HUES64 (cell line): ENCODE measurements around the gene EFCC1.

Experiments used
- H3K27ac ChIP-seq: 2 replicates; pipeline ENCODE4 v1.7.0; 2013; ENCODE audit warnings: low read depth, low read length, inconsistent platforms
- H3K27me3 ChIP-seq: 2 replicates; pipeline ENCODE4 v1.6.1; 2013; ENCODE audit warnings: mild to moderate bottlenecking, low read length; ENCODE audit not compliant: insufficient read depth
- H3K36me3 ChIP-seq: 2 replicates; pipeline ENCODE4 v1.6.1; 2013; ENCODE audit warnings: mild to moderate bottlenecking, low read length; ENCODE audit not compliant: insufficient read depth
- H3K4me1 ChIP-seq: 2 replicates; pipeline ENCODE4 v1.6.1; 2013; ENCODE audit warnings: mild to moderate bottlenecking, low read length, moderate library complexity; ENCODE audit not compliant: insufficient read depth
- H3K4me3 ChIP-seq: 2 replicates; pipeline ENCODE4 v1.5.1; 2013; ENCODE audit warnings: mild to moderate bottlenecking, low read length, moderate library complexity
- H3K9ac ChIP-seq: 2 replicates; pipeline ENCODE4 v1.6.1; 2013; ENCODE audit warnings: mild to moderate bottlenecking, low read depth, low read length
- H3K9me3 ChIP-seq: 2 replicates; pipeline ENCODE4 v1.6.1; 2013; ENCODE audit warnings: low read depth, low read length; ENCODE audit not compliant: insufficient read depth
- WGBS: fragments of 150-250, 120-280 bp; methylation state at CpG from one replicate; pipeline ENCODE4 v1.1.7; 2013; ENCODE audit warnings: missing lambda C conversion rate; 5-methylcytosine and 5-hydroxymethylcytosine counted together

Gene EFCC1

DNA sequence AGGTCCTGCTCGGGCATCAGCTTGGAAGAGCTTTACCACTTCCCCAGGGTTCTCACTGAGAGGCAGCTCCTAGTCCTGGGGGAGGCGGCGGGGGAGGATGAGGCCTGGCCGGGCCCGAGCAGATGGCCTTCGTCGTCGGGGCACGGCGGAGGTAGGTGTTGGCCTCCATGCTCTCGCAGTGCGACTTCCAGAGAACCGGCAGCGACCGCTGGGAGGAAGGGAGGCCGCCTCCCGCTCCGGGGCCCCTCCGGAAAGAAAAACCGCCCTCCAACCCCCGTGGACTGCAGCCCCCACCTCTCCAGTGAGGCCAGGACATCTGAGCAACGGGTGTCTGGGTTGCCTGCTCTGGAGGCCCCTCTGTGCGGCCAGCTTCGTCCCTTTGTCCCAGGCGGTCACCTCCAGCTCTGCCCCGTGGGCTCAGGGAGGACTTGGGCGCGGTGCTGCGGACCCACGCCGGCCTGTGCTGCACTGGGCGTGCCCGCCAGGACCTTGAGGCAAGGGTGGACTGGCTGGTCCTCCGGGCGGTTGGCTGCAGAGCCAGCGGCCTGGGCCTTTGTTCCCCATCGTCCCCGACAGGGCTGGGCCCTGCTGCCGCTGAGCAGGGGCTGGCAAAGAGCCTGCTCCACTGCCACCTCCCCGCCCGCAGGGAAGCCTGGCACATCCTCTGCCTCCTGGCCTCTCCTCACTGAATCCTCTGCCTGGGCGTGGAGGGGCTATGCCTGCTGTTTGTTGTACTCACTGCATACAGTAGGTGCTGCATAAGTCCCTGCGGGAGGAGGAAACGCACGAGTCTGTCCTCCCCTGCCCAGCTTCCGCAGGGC, 45.8 kb downstream of the EFCC1 start:
- 94% methylated on average over 46 of the region's 46 CpGs for WGBS
- no peak overlapping the region for H3K27ac ChIP-seq

DNA sequence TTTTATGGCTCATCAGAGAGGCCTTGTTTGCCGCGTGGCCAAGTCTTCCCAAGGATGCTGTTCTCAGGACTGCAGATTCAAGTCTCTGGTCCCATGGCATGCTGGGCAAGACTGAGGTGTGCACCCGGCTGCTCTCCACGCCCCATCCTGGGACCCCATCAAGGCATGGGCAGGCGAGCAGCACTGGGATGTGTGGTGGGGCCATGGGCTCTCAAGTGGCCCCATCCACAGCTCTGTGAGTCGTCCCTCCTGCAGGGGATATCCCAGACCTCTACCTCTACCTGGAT, 46.4 kb downstream of the EFCC1 start:
- H3K4me1 ChIP-seq, result no peaks in the 10 kb centered on the region
- no peak overlapping the region for H3K4me3 ChIP-seq
- no peak overlapping the region for H3K9ac ChIP-seq
- no peaks in the 10 kb centered on the region for H3K36me3 ChIP-seq
- H3K27me3 ChIP-seq, result peaks cover 9% of the 10 kb centered on the region
- no peak overlapping the region for H3K27ac ChIP-seq
- H3K9me3 ChIP-seq, result peaks cover 3% of the 10 kb centered on the region; the same call in 1 of the 2 replicates
- 96% methylated on average over 6 of the region's 6 CpGs for WGBS

More for the DNA sequence above, 45.8 kb downstream of the EFCC1 start:
- no peaks in the 10 kb centered on the region for H3K4me1 ChIP-seq
- H3K27me3 ChIP-seq, result peaks cover 9% of the 10 kb centered on the region
- no peak overlapping the region for H3K4me3 ChIP-seq
- H3K9me3 ChIP-seq, result peaks cover 3% of the 10 kb centered on the region; the same call in 1 of the 2 replicates
- H3K9ac ChIP-seq, result no peak overlapping the region
- no peaks in the 10 kb centered on the region for H3K36me3 ChIP-seq

DNA sequence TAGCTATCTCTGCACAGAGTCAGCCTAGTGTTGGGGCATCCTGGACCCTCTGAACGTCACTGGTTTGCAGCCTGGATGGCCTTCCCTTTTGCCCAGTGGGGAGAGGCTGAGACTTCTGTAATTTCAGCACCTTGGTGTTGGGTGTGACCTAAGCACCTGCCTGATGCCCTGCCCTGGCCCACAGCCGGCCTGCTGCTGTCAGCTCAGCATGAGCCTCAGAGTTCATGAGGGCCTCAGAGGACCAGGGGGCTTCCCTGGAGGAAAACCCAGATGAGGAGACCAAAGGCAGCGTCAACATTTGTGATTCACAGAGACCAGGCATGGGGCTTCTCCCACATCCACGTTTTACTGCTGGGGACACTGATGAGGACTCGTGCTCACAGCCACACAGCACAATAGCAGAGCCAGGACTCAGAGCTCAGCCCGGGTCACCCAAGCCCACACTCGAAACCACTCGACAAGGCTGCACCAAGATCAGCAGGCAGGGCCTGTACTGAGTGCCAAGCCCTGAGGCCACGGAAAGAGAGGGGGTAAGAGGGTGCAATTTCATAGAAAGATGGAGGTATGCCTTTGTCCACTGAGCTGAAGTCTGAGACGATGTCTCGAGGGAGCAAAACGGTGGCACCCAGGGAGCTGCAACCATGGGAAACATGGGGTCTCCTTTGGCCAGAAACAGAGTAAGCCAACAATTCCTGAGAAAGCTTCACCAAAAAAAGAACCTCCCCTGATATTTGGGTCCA, 49.6 kb downstream of the EFCC1 start:
- Histone ChIP-seq H3K27me3 (peaks cover 6% of the 10 kb centered on the region; the same call in 1 of the 2 replicates), H3K4me3 (no peak overlapping the region), H3K27ac (no peak overlapping the region), H3K9ac (no peak overlapping the region), H3K36me3 (no peaks in the 10 kb centered on the region), H3K9me3 (peaks cover 3% of the 10 kb centered on the region; the same call in 1 of the 2 replicates), H3K4me1 (no peaks in the 10 kb centered on the region)
- WGBS, result 91% methylated on average over 12 of the region's 12 CpGs

DNA sequence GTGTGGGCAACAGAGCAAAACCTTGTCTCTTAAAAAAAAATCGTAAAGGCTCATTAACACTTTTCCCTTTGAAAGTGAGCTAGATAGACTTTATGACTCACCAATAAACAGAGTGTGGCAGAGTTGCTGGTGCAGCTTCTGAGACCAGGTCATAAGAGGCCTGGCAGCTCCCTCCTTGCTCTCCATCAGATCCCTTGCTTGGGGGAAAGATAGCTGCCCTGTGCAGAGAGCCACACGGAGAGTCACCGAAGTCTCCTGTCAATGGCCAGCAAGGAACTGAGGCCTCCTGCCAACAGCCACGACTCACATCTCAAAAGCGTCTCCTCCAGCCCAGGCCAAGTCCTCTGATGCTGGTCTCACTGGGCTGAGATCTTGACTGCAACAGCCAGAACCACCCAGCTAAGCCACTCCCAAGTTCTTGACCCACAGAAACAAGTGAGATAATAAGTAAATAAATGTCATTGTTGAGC, 50.8 kb downstream of the EFCC1 start:
- H3K9me3 ChIP-seq, result peaks cover 3% of the 10 kb centered on the region; the same call in 1 of the 2 replicates
- no peak overlapping the region for H3K27ac ChIP-seq
- no peaks in the 10 kb centered on the region for H3K27me3 ChIP-seq
- WGBS, result 81% methylated on average over 5 of the region's 5 CpGs
- no peaks in the 10 kb centered on the region for H3K36me3 ChIP-seq
- no peak overlapping the region for H3K9ac ChIP-seq
- H3K4me1 ChIP-seq, result no peaks in the 10 kb centered on the region
- H3K4me3 ChIP-seq, result no peak overlapping the region

DNA sequence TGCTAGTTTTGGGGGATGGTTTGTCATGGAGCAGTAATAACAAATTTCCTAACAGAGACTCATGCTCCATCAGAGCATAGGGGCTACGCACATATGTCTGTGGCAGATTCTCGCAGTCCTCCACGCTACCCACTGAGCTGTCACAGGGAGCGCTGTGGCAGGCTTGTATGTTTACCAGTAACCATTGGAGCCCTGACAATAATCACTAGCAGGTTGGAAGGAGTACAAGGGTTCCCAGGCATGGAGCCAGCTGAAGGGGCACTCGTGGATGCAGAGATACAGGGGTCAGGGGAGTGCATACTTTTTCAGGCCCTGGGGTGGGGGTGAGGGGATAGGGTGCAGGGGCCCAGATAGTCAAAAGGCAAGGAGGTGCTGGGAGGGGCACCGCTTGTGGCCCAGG, 51.6 kb downstream of the EFCC1 start:
- Histone ChIP-seq H3K27me3 (no peaks in the 10 kb centered on the region), H3K36me3 (no peaks in the 10 kb centered on the region), H3K9me3 (peaks cover 3% of the 10 kb centered on the region; the same call in 1 of the 2 replicates), H3K4me3 (no peak overlapping the region), H3K27ac (no peak overlapping the region), H3K4me1 (no peaks in the 10 kb centered on the region), H3K9ac (no peak overlapping the region)
- WGBS, result 95% methylated on average over 5 of the region's 6 CpGs

GRCh38 chr3:129054605-129055104, 53.6 kb downstream of the EFCC1 start:
- no peaks in the 10 kb centered on the region for H3K4me1 ChIP-seq
- no peak overlapping the region for H3K9ac ChIP-seq
- no peak overlapping the region for H3K4me3 ChIP-seq
- H3K9me3 ChIP-seq, result no peaks in the 10 kb centered on the region
- H3K27ac ChIP-seq, result no peak overlapping the region
- WGBS, result 91% methylated on average over 3 of the region's 3 CpGs
- no peaks in the 10 kb centered on the region for H3K27me3 ChIP-seq
- no peaks in the 10 kb centered on the region for H3K36me3 ChIP-seq

- H3K9me3 ChIP-seq, result no peaks in the 10 kb centered on the region
- H3K36me3 ChIP-seq, result no peaks in the 10 kb centered on the region
- peaks cover 3% of the 10 kb centered on the region; the same call in 1 of the 2 replicates for H3K4me1 ChIP-seq
- H3K4me3 ChIP-seq, result no peak overlapping the region
- 72% methylated on average over 9 of the region's 9 CpGs for WGBS
- no peaks in the 10 kb centered on the region for H3K27me3 ChIP-seq
- no peak overlapping the region for H3K9ac ChIP-seq
- no peak overlapping the region for H3K27ac ChIP-seq
These were observed 55.5 kb downstream of the EFCC1 start for GRCh38 chr3:129056451-129057173.

DNA sequence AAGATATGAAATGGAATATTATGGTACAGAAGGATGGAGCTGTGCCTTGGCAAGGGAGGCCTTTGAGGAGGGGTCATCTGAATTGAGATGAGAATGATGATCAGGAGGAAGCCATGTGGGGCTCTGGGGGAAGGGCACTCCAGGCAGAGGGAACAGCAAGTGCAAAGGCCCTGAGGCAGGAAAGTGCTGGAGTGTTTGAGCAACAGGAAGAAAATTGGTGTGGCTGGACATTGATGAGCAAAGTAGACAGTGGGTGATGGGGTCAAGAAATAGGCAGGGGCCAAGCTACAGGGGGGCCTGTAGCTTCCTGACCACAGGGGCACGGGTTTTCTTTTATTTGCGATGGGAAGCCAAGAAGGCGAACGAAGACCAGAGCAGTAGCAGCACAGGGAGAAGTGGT, 56.1 kb downstream of the EFCC1 start:
- Histone ChIP-seq H3K4me1 (peaks cover 3% of the 10 kb centered on the region; the same call in 1 of the 2 replicates), H3K36me3 (no peaks in the 10 kb centered on the region), H3K4me3 (no peak overlapping the region), H3K27ac (no peak overlapping the region), H3K27me3 (no peaks in the 10 kb centered on the region), H3K9ac (no peak overlapping the region), H3K9me3 (no peaks in the 10 kb centered on the region)
- 95% methylated on average over 4 of the region's 4 CpGs for WGBS

DNA sequence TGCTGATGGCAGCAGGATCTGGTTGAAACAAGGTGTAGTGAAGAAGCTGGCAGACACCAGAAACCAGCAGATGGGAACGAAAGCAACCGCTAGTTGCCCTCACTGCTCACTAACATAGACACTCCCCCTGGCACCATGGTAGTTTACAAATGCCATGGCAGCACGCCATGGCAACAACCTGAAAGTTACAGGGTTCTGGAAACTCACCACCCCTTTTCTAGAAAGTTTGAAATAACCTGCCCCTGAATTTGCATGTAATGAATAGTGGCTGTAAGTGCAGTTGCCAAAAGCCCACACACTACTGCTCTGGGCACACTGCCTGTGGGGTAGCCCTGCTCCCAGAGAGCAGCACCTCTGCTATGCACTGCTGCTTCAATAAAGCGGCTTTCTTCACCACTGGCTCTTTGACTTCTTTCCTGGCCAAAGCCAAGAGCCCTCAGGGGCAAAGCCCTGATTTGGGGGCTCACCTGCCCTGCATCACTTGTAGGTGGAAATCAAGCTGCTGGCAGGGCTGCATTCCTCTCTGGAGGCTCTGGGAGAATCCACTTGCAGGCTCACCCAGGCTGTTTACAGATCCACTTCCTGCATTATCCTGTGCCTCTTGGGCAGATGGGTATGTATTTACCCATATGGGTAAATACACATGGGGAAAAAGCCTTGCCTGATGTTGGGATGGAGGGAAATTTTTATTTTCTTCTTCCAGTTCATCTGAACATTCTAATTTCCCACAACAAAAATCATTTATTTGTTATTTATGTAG, 57.5 kb downstream of the EFCC1 start:
- Histone ChIP-seq H3K9ac (no peak overlapping the region), H3K4me3 (no peak overlapping the region), H3K9me3 (no peaks in the 10 kb centered on the region), H3K27me3 (no peaks in the 10 kb centered on the region), H3K27ac (no peak overlapping the region), H3K4me1 (peaks cover 3% of the 10 kb centered on the region; the same call in 1 of the 2 replicates), H3K36me3 (no peaks in the 10 kb centered on the region)
- WGBS, result 90% methylated on average over 4 of the region's 4 CpGs

DNA sequence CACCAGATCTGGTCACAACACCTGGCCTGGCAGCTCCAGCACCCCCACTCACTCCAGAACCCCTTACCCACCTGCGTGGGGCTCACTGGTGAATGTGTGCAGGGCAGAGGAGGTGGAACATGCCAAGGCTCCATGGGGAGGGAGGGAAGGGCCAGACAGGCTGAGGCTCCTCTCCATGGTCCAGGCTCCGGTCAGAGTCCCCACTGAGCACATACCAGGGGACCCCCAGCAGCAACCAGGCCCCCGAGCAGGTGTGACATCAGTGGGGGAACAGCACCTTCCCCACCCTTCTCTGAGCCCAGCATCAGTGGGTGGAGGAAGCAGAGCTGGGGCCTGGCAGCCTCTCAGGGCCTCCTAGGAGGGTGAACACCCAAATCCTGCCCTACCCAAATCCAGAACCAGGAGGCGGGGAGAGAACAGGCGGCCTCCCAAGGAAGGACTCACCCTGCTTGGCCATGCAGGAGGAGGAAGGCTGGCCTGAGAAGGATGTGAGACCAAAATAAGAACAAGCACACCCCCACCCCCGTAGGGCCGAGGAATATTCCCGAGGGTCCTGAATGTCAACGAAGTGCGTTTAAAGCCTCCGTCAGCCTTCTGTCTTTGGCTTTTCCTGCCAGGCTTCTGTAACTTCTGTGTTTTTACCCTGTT, 58.3 kb downstream of the EFCC1 start:
- 94% methylated on average over 11 of the region's 11 CpGs for WGBS
- peaks cover 3% of the 10 kb centered on the region; the same call in 1 of the 2 replicates for H3K4me1 ChIP-seq
- no peak overlapping the region for H3K4me3 ChIP-seq
- H3K27ac ChIP-seq, result no peak overlapping the region
- no peaks in the 10 kb centered on the region for H3K9me3 ChIP-seq
- no peak overlapping the region for H3K9ac ChIP-seq
- H3K36me3 ChIP-seq, result no peaks in the 10 kb centered on the region
- no peaks in the 10 kb centered on the region for H3K27me3 ChIP-seq
